HG02970 (cell line): ENCODE measurements around the gene PRKAR2A.
"Not testable (repeated sequence)": the region's sequence is repeated elsewhere in the genome, so short reads cannot be mapped to it uniquely, and the experiment has no call there.

ENCODE experiments used
- ATAC-seq: cut with Tn5 transposase; IDR thresholded peaks from one replicate; pipeline ENCODE4 v1.9.1; 2021; ENCODE audit warnings: mild to moderate bottlenecking, moderate library complexity, moderate number of reproducible peaks; ENCODE audit not compliant: unreplicated experiment, low FRiP score

Gene PRKAR2A

DNA sequence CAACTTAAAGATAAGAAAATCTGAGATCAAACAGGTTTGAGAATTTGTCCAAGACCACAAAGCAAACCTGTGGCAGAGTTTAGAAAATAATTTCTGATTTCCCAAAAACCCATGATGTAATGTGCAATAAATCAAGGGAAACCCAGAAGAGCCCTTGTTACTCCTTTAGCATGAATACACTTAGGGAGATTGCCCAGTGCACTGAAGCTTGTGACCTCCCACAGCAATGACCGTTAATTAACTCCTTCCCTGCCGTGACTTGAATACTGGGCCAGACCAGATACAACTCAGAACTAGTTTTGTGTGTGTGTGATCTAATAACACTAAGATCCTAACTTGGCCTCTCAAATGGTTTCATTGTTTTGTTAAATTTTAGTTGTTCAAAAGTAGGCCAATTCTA is 2.5 kb downstream of the PRKAR2A start:
- ATAC-seq = no peak

DNA sequence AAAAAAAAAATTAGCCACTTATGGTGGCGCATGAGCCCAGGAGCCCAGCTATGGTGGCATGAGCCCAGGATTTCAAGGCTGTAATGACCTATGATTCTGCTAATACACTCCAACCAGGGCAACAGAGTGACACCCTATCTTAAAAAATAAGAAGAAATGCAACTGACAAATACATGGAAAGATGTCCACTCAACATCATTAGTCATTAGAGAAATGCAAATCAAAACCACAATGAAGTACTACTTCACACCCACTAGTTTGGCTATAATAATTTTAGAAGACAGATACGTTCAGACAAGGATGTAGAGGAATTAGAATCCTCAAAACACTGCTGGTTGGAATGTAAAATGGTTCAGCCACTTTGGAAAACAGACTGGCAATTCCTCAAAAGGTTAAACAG is 10.5 kb downstream of the PRKAR2A start:
- no peak for ATAC-seq

DNA sequence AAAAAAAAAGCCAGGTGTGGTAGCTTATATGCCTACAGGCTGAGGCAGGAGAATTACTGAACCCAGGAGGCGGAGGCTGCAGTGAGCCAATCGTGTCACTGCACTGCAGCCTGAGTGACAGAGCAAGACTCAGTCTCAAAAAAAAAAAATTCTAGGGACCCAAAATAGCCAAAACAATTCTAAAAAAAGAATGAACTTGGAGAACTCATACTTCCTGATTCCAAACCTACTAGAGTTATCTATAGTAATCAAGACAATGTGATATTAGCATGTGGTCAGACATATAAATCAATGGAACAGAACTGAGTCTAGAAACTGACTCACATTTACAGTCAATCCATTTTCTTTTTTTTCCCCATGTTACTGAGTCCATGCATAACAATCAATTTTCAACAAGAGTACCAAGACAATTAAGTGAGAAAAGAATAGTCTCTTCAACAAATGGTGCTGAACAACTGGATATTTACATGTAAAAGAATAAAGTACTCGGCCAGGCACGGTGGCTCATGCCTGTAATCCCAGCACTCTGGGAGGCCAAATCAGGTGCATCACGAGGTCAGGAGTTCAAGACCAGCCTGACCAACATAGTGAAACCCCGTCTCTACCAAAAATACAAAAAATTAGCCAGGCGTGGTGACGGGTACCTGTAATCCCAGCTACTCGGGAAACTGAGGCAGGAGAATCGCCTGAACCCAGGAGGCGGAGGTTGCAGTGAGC is 11.9 kb downstream of the PRKAR2A start:
- no peak for ATAC-seq

DNA sequence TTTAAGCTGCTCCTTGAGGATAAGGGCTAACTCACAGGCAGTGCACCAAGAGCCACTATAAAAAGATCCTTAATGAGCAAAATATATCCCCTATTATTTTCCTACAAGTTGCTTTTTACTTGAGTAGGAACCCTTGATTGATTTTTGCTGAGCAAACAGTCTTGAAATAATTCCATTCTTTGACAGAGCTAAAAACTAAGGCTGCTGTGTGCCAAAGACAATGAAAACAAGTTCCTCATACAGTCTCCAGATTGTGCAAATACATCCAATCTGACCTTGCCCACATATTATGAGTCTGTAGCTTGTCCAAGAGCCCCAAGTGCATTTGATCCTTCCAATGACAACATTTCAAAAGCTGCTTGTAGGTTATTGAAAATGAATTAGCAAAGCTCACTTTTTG is 15.0 kb downstream of the PRKAR2A start:
- no peak for ATAC-seq

DNA sequence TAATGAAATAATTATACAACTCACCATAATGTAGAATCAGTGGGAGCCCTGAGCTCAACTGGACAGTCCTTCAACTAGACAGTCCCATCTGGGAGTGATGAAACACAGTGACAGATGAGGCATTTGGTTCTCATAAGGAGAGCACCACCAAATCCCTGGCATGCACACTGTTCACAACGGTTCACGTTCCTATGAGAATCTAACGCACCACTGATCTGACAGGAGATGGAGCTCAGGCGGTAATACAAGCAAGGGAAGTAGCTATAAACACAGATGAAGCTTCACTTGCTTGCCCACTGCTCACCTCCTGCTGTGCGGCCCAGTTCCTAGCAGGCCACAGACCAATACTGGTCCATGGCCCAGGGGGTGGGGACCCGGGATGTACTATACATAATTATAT is 17.0 kb downstream of the PRKAR2A start:
- no peak for ATAC-seq

DNA sequence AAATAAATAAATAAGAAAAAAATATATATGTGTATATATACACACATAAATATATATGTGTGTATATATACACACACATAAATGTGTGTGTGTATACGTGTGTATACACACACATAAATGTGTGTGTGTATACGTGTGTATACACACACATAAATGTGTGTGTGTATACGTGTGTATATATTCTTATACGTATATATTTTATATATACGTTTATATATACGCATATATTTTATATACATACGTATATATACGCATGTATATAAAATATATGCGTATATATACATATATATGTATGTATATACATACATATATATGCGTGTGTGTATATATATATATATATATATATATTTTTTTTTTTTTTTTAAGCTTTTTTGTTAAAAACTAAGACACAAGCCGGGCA is 18.1 kb downstream of the PRKAR2A start:
- not testable (repeated sequence) for ATAC-seq

DNA sequence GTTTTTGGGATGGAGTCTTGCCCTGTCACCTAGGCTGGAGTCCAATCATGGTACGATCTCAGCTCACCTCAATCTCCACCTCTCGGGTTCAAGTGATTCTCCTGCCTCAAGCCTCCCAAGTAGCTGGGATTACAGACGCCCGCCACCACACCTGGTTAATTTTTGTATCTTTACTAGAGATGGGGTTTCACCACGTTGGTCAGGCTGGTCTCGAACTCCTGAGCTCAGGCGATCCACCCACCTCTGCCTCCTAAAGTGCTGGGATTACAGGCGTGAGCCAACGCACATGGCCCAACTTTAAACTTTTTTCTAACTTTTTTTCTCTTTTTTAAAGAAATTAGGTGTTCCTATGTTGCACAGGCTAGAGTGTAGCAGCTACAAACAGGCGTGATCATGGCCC is 19.8 kb downstream of the PRKAR2A start:
- not testable (repeated sequence) for ATAC-seq

DNA sequence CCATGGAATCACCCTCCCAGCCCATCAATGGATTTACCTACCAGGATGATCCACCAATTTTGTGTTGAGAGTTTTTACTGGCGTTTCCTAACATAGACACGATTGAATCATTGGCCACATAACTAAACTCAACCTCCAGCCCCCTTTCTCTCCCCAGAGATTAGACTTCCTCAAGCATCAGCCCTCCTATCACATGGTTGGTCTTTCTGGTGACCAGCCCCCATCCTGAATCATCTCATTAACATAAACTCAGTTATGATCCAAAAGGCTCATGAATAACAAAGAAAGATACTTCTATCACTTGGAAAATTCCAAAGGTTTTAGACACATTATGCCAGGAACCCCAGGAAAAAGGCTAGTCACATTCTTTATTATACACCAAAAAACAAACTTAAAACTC is 21.2 kb downstream of the PRKAR2A start:
- no peak for ATAC-seq

DNA sequence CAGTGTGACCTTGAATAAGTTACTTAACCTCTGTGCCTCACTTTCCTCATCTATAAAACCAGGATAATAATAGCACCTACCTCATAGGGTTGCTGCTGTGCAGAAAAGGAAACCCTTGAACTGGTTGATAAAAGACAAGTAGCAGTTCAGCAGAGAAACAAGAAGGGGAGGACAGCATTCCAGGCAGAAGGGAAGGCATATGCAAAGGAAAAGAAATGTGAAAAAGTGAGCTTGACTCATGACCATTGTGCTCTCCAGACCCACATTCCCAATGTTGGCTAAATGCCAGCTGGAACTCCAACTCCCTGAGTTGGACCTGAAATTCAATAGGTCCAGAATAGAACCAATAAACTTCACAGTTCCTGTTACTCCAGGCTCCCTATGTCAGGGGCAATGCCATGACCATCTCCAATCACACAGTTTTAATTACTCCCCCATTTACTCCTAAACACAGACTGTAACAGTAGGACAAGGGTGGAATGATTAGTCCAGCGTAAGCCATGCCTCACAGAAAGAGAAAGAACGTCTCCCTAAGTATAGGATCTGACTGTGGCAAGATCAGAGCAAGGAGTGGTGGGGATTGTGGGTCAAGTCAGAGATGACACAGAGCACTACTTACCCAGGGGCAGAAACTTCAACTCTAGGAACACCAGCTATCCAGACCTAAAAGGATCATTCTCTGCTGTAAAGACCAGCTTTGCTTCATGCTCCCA is 26.9 kb downstream of the PRKAR2A start:
- ATAC-seq = no peak

DNA sequence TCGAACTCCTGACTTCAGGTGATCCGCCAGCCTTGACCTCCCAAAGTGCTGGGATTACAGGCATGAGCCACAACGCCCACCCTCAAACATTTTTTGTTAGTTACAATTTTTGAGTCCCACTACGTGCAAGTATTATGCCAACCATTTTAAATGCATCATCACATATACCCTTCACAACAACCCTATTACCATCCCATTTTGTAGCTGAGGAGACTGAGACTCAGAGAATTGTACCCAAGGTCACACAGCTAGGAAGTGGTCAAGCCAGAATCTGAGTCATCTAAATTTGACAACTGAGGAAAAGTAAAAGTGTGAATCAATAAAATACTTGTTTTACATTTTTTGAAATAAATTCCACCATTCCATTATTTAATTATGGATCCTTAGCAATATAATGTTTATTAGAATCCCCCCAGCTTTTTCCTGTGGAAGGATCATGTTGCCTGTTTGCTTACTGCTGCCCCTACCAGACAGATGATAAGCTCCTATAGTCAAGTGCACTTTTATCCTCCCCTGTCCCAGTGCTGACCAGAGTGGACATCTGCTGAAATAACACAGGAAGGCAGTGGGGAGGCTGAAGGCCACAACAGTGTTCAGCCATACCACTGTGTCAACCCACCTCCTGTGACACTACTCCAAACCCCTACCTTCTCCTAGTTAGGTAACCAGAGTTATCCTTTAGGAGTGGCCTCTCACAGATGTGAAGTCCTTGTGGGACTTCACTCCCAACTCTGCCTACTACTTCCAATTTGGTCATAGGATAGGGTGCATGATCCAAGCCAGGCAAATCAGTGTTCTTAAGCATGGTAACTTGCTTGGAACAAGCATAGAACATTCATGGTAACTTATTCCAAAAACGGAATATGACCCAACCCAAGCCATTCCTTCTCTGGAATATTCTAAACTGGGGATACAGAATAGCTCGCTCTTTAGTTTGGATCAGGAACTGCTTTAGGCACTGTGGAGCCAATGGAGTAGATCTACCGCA is 28.1 kb downstream of the PRKAR2A start:
- no peak for ATAC-seq

DNA sequence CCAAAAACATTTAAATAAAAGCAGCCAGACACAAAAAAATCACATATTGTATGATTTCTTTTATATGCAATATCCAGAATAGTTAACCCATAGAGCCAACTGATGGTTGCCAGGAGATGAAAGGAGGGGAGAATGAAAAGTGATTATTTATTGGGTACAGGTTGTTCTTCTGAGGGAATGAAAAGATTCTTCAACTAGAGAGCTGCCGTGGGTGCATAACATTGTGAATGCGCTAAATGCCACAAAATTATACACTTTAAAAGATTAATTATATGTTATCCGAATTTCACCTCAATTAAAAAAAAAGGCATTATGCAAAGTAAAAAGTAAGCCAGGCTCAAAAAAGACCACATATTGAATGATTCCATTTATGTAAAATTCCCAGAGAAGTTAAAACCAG is 36.1 kb downstream of the PRKAR2A start:
- no peak for ATAC-seq

DNA sequence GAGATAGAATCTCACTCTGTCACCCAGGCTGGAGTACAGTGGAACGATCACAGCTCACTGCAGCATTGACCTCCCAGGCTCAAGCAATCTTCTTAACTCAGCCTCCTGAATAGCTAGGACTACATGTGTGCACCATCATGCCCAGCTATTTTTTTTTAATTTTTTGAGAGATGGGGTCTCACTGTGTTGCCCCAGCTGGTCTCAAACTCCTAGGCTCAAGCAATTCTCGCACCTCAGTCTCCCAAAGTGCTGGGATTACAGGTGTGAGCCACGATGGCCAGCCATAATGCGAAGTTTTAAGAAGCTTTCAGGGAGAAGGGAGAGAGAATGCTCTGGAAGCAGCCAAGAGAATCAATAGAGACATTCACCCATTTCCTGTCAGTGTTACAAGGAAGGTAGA is 42.7 kb downstream of the PRKAR2A start:
- no peak for ATAC-seq

DNA sequence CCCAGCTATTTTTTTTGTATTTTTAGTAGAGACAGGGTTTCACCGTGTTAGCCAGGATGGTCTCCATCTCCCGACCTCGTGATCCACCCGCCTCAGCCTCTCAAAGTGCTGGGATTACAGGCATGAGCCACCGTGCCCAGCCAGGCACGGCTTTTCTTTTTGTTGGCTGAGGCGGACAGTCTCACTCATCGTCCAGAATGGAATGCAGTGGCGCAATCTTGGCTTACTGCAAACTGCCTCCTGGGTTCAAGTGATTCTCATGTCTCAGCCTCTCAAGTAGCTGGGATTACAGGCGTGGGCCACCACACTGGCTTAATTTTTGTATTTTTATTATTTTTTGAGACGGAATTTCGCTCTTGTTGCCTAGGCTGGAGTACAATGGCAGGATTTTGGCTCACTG is 46.8 kb downstream of the PRKAR2A start:
- not testable (repeated sequence) for ATAC-seq

DNA sequence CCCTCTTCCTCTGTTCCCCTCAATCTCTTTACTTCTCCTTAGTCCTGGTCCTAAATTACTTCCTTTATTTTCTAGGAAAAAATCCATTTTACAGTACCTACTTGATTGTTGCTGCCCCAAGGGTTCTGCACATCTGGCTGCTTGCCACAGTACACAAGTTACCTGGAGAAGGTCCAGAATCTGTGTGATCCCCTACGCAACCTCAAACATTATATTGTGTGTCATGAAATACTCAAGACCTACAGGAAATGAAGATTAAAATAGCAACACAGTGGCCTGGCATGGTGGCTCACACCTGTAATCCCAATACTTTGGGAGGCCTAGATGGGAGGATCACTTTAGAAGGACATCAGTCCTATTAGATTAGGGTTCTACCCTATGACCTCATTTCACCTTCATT is 48.7 kb downstream of the PRKAR2A start:
- no peak for ATAC-seq

DNA sequence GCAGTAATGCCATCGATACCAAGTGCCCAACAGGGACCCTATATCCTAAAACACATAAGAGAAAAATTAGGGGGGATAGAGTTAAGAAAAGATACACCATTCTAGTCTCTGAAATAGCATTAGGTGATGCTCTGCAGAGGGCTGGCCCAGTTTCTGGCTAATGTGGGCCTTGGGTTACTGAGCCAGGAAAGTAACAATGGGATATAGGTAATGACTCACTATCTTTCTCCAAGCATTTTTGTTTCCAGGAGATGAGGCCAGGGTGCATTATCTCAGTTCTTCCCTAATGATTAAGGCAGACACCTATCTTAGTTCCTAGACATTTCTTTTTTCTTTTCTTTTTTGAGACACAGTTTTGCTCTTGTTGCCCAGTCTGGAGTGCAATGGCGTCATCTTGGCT is 50.0 kb downstream of the PRKAR2A start:
- no peak for ATAC-seq

DNA sequence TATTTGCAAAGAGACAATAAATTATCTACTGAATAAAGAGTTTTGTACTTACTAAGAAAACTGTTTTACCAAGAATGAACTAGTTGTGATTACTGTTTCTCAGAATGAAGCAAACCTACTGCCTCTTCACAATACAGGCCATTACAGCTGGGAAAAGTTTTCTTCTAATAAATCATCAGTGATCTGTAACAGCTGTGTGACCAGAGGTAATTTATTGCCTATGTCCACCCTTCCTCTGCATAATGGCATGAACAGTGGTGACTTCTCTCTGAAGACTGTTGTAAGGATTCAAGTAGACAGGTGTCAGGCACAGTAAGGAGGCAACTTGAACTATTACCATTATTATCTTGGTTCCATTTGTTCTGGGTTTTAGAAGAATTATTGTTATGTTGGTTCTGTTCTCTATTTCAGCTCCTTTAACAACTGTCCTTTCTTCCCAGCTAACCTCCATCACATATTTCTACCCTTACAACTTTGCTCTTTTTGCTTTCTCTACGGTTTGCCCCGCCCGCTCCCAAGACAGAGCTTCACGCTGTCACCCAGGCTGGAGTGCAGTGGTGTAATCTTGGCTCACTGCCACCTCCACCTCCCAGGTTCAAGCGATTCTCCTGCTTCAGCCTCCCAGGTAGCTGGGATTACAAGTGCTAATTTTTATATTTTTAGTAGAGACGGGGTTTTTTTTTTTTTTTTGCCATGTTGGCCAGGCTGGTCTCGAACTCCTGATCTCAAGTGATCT is 51.5 kb downstream of the PRKAR2A start:
- no peak for ATAC-seq

DNA sequence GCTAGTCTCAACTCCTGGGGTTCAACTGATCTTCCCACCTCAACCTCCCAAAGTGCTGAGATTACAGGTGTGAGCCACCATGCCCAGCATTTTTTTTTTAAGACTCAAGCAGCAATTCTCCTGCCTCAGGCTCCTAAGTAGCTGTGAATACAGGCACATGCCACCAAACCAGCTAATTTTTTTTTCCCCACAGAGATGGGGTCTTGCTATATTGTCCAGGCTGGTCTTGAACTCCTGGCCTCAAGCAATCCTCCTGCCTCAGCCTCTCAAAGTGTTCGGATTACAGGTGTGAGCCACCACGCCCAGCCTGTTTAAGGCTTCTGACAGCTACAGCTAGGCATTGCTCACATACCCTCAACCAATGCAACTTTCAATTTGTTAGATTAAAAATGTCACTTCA is 54.2 kb downstream of the PRKAR2A start:
- not testable (repeated sequence) for ATAC-seq

DNA sequence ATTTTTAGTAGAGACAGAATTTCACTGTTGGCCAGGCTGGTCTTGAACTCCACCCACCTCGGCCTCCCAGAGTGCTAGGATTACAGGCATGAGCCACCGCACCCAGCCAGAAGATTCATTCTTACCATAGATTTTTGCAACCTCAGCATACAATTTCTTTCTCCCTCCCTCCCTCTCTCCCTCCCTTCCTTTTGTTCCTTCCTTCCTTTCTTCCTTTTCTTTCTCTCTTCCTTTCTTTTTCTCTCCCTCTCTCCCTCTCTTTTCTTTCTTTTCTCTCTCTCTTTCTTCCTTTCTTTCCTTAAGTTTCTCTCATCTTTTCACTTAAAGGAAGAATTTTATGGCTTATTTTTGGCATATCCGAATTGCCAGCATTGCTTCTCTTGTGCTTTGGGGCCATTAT is 58.0 kb downstream of the PRKAR2A start:
- no peak for ATAC-seq

DNA sequence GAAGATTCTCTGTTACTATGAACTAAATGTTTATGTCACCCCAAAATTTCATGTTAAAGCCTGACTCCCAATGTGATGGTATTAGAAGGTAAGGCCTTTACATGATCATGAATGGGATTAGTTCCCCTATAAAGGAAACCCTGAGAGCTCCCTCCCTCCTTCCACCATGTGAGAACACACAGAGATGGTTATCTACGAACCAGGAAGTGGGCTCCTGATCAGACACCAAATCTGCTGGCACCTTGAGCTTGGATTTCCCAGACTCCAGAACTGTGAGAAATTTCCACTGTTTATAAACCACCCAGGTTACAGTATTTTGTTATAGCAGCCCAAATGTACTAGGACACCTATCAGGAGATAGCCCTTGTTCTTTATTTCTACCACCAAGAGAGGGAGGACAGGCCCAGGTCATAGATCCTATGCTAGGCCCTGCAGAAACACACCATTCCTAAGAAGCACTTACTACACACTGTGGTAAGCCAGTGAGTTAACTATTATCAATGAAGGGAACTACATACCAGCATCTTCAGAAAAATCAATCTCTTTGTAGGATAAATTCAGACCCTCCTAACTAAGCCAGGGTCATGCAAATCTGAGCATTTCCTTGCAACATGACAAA is 59.0 kb downstream of the PRKAR2A start:
- ATAC-seq = no peak
